GM06990 (cell line): ENCODE data around the gene COPS2.

Experiments
- DNase-seq: peaks from one replicate; pipeline ENCODE4 v3.0.0-alpha.2; 2011; ENCODE audit not compliant: insufficient read length; ENCODE audit errors: extremely low read depth
- H3K27me3 ChIP-seq: replicated peaks from 2 replicates; pipeline ENCODE4 v1.6.0; 2011; ENCODE audit warnings: low read length; ENCODE audit not compliant: control insufficient read depth, insufficient read depth
- H3K36me3 ChIP-seq: 2 replicates; pipeline ENCODE4 v1.5.1; 2011; ENCODE audit warnings: low read length; ENCODE audit not compliant: control insufficient read depth, insufficient read depth
- H3K4me3 ChIP-seq: replicated peaks from 2 replicates; pipeline ENCODE4 v1.5.1; 2011; ENCODE audit warnings: low read depth, mild to moderate bottlenecking, control low read depth, low read length
- CTCF ChIP-seq: IDR thresholded peaks from 2 replicates; pipeline ENCODE4 v1.5.1; 2011; ENCODE audit warnings: low read length, control low read depth, mild to moderate bottlenecking, inconsistent platforms; ENCODE audit not compliant: insufficient read depth, poor library complexity, severe bottlenecking

COPS2 gene

GRCh38 chr15:49155110-49155833 is at the start of gene COPS2:
TSS of gene COPS2 (minus strand) at chr15:49155599. CDS start at chr15:49155578, 21 bp downstream.
- Histone ChIP-seq H3K27me3 (no peaks in the 10 kb centered on the region), H3K4me3 (peak within 1 kb of the TSS; percentile 96), H3K36me3 (no peaks in the 10 kb centered on the region)
- DNase-seq, result peak; percentile 85
- TF ChIP-seq CTCF, result no peak

- no peak for DNase-seq
- H3K36me3 ChIP-seq, result peaks cover 2% of the 10 kb centered on the region
- no peak overlapping the region for H3K4me3 ChIP-seq
- H3K27me3 ChIP-seq, result no peaks in the 10 kb centered on the region
- TF ChIP-seq CTCF, result no peak
These were observed 44.9 kb upstream of the COPS2 start for GRCh38 chr15:49200347-49200746.

GRCh38 chr15:49199666-49200065 is 44.3 kb upstream of the COPS2 start:
- no peak for DNase-seq
- no peak overlapping the region for H3K4me3 ChIP-seq
- H3K36me3 ChIP-seq, result peaks cover 2% of the 10 kb centered on the region
- H3K27me3 ChIP-seq, result no peaks in the 10 kb centered on the region
- no peak for TF ChIP-seq CTCF

- H3K36me3 ChIP-seq, result peaks cover 1% of the 10 kb centered on the region; the same call in 1 of the 2 replicates
- H3K4me3 ChIP-seq, result no peak overlapping the region
- H3K27me3 ChIP-seq, result no peaks in the 10 kb centered on the region
- TF ChIP-seq CTCF, result no peak
- DNase-seq, result no peak
These were observed 41.5 kb upstream of the COPS2 start for GRCh38 chr15:49196856-49197255.

- Histone ChIP-seq H3K27me3 (no peaks in the 10 kb centered on the region), H3K36me3 (peaks cover under 1% of the 10 kb centered on the region; the same call in 1 of the 2 replicates), H3K4me3 (no peak overlapping the region)
- DNase-seq, result no peak
- TF ChIP-seq CTCF, result no peak
These were observed 36.5 kb upstream of the COPS2 start for GRCh38 chr15:49191892-49192291.

GRCh38 chr15:49190586-49190985 is 35.2 kb upstream of the COPS2 start:
- DNase-seq, result no peak
- no peak overlapping the region for H3K4me3 ChIP-seq
- no peaks in the 10 kb centered on the region for H3K36me3 ChIP-seq
- TF ChIP-seq CTCF, result no peak
- no peaks in the 10 kb centered on the region for H3K27me3 ChIP-seq
